ENCODE results near the gene HOXC5.

HOXC5 gene

DNA sequence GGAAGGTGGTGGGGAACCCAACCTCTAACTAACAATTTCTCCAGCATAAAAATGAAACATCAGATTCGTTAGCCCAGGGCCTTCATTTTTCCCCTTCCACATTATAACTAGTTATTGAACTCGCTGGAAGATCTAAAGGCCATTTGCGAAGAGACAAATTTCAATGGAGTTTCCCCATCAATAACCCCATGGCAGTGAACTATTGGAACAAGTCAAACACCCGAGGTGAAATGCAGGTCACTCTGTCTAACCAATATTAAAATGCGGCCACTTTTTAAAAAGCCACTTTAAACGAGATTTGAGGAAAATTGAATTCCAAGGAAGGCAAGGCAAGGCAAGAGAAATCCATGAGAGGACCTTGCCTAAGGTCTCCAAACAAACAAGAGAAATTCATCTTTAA is 16.3 kb downstream of the HOXC5 start:
- DNase-seq = no peak

DNA sequence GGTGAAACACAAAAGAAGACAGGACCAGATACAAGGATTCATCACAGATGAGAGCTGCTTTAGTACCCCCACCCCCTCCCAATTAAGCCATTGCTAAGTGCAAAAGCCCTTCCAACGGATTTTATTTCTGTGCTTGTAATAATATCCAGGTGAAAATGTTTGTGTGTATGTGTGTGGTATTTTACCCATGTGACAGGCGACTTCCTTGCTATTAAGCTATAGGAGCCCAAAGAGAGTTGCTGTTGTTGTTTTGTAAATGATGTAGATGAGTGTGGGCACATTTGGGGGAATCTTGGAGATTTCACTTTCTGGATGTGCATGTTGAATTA is 17.6 kb downstream of the HOXC5 start:
- no peak for DNase-seq

DNA sequence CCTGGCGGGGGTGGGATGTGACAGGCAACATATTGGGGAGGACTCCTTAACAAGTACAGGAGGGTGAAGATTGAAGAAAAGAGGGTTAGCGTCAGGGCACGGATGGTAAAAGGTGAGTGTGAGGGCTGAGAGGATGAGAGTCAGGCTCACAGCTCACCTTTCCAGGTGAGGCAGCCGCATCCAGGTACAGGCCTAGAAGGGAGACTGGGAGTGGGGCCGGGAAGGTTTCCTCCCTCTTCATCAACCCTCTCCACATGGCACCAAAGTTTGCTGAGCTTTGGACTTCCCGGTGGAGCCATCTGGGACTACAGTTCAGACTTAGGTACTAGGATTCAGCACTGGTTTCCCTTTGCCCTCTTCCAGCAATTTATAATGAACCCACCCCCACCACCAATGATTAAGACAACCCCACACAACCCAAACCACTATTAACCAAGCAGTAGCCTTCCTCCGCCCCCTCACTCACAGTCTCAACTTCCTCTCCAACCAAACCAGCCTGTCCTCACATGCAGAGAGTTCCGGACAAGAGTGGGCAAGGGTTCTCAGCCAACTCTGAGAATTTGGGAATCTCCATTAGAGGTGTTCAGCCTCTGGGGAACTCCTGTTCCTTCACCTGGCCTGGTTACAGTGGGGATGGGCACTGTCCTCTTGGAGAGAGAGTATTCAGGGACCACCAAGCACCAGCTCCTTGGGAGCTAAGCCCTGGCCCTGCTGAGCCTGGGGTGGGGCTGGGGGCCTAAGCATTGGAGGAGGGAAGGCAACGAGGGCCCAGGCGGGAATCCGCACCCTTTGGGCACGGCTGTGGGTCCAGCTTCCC is 18.4 kb downstream of the HOXC5 start:
- DNase-seq = no peak

DNA sequence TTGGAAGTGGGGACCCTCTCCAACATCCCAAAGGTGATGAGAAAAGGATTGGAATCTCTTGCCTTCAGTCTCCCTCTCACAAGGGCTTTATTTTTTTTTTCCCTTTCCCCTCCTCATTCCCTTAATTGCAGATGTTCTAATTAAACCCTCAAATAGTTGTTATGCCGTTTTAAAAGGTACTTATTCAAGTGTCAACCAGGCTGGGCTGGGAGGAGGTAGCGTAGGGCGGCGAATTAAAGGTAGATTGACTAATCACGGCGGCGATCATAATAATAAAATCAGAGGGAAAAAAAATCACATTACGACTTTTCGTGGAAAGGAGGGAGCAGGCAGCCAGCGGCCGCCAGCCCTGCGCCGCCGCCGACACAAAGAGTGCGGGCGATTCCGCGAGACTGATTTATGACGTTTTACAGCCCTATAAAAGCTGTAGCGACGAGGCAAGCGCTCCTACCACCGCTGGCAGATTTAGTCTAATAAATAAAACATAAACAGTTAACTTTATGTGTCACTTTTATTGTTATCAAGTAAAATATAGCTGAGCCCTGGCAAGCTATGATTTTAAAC is 19.1 kb downstream of the HOXC5 start:
- DNase-seq = no peak

DNA sequence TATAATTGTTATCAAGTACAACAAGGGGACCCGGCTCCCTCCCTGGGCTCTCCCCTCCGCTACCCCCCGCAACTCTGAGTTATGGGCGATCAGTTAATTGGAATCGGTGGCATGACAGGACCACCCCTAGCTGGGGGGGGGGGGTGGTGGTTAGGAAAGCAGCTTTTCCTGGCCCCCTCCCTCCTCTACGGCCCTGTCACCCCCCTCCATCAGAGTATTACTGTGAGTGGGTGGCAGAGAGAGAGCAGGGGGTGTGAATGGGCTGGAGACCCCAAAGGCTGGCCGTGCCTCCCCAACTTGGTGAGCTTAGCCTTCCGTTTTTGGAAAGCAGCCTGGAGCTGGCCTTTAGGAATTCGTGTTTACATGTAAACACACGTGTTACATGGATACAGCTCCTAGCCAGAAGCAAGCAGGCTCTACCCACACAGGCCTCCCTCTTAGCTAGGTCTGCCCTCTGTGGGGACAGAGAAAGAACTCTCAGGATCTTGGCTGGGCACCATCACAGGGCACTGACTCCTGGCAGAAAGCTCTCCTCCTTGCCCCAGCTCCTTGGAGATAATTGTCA is 19.7 kb downstream of the HOXC5 start:
- no peak for DNase-seq

DNA sequence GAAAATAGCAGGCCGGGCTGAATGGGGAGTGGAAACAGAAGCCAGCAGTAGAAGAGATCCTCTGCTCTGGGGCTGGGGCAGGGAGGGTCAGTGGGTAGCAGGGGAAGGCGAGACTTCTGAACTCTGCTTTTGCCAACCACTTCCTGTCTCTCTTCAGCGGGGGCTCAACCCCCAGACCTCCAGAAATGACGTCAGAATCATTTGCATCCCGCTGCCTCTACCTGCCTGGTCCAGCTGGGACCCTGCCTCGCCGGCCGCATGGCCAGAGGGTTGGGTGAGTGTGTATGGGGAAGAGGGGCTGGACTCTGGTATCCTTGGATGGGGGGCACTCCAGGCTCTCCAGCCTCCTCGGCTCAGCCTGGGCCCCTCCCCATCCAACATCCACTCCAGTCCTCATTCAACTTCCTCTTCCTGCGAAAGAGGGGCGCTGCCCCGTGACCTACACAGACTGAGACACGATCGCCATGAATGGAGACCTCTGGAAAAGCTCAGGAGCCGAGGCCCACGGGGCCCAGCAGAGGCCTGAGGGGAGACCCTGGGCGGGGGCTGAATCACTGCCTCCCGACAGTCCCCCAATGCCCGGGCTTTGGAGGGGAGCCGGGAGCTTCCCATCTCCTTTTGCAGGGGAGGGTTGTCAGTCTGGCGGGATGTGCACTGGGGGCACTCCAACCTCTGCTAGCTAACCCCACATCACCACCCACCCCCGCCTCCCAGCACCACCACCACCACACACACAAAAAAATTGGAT is 20.3 kb downstream of the HOXC5 start:
- no peak for DNase-seq

DNA sequence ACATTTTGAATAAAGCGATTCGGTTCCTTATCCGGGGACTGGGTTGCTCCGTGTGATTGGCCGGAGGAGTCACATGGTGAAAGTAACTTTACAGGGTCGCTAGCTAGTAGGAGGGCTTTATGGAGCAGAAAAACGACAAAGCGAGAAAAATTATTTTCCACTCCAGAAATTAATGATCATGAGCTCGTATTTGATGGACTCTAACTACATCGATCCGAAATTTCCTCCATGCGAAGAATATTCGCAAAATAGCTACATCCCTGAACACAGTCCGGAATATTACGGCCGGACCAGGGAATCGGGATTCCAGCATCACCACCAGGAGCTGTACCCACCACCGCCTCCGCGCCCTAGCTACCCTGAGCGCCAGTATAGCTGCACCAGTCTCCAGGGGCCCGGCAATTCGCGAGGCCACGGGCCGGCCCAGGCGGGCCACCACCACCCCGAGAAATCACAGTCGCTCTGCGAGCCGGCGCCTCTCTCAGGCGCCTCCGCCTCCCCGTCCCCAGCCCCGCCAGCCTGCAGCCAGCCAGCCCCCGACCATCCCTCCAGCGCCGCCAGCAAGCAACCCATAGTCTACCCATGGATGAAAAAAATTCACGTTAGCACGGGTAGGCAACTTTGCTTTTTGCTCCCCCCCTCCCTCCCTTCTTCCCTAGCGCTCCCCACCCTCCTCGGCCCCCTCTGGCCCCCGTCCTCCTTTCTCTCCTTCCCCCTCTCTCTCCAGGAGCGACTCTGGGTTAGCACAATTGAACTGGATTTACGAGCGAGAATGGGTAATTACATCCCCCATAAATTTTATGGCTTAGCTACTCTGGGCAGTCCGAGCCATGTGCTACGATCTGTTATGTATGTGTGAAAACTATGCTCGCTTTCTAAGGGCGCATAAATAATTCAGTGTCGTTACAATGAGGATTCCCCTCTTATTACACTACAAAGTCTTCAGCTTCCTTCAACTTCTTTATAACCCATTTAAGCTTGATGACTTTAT is 21.2 kb downstream of the HOXC5 start, which contains the start of gene HOXC4:
Gene HOXC4 (plus strand): TSS at position 85 of the 991 bp plus-strand sequence. CDS start 88 bp downstream, at position 173.
- DNase-seq = no peak

DNA sequence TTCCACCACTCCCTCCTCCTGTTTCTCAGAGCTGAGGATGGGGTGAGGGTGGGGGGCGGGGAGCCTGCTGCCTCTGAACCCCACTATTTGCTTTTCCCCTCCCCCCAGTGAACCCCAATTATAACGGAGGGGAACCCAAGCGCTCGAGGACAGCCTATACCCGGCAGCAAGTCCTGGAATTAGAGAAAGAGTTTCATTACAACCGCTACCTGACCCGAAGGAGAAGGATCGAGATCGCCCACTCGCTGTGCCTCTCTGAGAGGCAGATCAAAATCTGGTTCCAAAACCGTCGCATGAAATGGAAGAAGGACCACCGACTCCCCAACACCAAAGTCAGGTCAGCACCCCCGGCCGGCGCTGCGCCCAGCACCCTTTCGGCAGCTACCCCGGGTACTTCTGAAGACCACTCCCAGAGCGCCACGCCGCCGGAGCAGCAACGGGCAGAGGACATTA is 21.9 kb downstream of the HOXC5 start:
- DNase-seq = no peak

DNA sequence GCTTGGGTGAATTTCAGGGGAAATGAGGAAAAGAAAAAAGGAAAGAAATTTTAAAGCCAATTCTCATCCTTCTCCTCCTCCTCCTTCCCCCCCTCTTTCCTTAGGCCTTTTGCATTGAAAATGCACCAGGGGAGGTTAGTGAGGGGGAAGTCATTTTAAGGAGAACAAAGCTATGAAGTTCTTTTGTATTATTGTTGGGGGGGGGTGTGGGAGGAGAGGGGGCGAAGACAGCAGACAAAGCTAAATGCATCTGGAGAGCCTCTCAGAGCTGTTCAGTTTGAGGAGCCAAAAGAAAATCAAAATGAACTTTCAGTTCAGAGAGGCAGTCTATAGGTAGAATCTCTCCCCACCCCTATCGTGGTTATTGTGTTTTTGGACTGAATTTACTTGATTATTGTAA is 22.7 kb downstream of the HOXC5 start:
- no peak for DNase-seq

DNA sequence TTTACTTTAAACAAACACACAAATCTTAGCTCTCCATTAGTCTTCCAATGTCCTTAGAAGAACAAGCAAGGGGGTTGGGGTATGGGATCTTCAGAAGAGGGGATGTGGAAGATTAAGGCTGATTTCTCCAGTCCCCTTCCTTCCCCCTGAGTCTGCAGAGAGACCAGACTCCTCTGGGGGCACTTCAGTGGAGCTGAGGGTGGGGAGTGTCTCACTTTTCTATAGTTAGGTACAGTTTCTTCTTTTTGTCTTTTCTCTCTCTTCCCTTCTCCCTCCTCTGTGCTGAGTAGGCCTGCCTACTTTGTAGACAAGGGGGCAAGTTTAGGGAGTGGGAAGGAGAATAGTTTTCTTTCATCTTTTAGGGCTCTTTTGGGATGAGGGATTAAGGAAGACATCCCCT is 23.3 kb downstream of the HOXC5 start:
- DNase-seq = no peak

DNA sequence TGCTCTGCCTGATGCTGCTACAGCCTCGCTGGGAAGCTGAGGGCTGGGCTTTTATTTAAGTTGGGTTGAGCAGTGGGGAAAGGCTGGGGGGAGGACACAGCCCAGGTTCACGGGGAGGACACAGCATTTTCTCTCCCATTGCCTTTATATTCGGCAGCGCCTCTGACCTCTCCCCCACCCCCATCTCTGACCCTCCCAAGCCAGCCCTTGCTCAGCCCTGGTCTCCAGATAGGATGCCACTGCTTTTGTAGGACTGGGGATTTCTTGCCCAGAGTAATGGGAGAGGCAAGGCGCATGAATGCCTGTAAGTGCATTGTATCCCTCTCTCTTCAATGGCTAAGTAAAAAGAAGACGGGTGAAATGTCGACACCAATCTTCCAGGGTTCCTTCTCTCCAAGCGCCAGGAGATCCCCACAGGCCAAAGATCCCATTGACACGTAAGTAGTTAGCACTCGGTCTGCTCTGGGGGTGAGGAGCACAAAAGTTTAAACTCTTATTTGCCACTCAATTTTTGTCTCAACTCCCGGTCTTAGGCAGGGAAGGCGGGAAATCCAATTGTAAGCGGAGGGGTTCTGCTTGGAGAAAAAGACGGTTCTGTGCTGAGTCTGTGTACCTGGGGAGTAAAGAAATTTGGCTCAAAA is 25.4 kb downstream of the HOXC5 start:
- DNase-seq = no peak

DNA sequence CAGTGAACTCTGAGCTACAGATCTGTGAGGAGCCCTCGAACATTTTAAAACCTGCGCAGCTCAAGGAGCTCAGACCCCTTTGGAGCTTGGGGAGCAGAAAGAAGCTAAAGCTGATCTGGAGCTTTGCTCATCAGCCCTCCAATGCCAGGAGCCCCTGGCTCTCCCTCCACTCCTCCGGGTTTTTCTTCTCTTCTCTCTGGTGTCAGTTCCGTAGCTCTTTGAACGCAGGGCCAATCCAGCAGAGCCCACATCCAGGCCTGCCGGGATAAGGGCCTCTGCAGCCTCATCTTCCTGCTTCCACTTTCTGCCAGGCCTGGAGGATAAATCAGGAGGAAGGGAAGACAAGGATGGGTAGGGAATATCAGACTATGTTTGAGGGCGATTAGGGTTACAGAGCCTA is 26.8 kb downstream of the HOXC5 start:
- DNase-seq = no peak

DNA sequence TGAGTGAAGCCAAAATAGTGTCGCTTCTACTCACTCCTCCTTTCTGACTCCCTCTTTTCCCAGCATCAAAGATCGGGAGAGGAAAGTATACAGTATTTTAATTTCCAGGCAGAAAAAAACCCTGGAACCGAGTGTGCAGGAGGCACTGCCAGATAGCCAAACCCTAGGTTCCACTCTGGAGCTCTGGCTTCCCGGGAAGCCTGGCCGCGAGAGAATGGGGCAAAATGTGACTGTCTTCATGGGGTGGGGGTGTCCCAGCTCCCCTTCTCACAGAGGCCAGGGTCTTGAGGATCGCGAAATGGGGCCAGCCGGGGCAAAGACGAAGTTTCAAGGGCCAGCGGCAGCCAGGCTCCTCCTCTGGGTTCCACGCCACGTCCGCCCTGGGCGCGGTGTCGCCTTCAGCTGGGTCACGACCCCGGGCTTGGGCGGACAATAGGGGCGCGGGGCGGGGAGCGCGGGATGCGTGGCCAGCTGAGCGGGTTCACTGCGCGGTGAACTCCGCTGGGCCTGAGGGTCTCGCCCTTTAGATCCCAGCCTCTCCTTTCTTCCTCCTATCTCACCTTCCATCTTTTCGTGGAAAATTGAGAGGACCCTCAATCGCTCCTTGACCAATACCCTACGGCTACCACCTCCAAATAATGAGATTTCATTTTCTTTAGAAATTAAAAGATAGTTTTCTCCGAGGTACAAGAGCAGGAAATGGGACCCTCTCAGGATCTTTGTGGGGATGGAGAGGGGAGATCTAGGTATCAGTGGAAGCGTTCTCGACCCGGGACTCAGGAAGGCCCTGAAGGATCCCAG is 27.5 kb downstream of the HOXC5 start:
- DNase-seq = no peak

DNA sequence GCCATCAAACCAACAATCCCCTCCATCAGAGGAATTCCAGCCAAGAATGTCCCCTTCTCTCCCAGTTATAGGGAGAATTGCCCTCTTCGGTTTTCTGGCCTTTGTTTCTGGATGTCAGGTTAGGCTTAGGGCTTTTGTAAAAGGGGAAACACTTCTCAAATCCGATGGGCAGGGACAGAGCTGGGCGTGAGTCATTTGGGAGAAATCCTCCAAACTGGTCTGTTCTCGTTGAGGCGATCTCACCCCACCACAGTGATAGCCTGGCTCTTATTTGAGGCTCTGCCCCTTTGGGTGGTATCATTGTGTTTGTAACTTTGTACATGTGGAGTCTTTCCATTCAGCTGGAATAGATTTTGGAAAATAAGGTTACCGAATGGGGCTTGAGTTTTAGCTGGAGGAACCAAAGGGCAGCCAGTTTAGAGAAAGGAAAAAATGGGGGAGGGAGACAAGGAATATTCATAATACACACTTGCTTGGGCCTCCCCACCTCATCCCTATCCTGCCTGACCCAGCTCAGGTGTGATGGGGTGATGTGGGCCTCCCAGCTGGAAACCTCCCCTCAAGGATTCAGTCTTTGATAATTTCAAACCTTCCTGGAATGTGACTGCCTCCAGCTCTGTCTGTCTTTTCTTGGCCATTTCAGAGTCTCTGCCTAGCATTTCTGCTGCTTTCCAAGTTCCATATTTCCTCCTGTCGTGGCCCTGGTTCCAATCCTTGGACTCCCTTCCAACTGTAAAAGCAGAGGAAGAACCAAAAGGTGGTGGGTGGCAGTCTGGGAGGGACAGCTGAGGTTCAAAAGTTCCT is 28.3 kb downstream of the HOXC5 start:
- no peak for DNase-seq

DNA sequence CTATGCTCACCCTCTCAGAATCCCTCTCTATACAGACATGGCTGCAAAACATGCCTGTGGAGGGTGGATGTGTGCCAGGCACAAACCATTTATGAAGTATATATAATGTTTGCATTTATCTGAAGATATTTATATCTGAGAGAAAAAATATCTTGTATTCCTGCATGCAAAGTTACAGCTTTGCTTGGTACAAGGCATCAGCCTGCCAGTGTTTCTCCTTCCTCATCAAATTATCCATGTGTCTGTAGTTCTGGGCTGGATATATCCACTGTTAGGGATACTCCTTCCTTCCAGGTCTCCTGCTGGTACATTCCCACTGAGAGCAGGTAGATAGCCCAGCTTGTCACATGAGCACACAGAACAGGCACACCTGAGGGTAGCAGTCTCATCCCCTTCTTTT is 32.8 kb downstream of the HOXC5 start:
- DNase-seq = no peak

DNA sequence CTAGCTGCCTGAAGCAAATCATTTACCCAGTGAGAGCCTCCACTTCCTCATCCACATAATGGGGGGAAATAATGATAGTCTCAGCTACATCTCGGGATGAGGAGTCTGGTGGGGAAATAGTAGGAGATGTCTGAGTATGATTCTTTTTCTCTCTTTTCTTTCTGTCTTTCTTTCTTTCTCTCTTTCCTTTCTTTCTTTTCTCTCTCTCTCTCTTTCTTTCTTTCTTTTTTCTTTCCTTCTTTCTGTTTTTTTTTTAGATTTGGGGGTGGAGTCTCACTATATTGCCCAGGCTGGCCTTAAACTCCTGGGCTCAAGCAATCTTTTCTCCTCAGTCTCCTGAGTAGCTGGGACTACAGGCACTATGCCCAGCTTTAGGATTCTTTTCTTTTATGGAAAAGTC is 33.6 kb downstream of the HOXC5 start:
- no peak for DNase-seq

DNA sequence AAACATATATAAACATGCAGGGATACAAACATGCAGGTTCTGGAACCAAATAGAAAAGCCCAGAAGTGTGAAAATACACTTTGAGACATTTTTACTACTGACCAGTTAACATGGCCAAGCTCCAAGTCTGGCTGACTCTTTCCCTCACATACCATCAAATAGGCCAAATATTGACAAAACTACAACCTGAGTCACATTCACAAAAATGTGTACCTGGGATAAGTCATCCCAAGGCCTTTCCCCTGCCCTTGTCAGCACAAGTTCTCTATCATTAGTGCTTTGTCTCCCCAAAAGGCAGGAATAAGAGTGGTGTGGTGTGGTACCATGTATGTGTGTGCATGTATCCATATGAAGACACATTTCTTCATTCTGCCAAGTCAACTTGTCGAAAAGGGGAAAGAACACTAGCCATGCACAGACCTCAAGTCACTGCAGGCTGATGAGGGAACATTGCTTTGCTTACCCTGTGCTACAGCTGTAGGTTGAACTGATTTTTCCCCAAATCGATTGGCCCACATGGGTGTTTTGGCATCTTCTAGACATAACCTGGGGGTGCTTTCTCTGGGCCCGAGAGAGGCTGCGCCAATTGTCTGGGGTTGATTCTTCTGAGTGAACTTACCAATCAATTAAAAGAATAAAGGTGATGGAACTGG is 35.7 kb downstream of the HOXC5 start:
- no peak for DNase-seq

DNA sequence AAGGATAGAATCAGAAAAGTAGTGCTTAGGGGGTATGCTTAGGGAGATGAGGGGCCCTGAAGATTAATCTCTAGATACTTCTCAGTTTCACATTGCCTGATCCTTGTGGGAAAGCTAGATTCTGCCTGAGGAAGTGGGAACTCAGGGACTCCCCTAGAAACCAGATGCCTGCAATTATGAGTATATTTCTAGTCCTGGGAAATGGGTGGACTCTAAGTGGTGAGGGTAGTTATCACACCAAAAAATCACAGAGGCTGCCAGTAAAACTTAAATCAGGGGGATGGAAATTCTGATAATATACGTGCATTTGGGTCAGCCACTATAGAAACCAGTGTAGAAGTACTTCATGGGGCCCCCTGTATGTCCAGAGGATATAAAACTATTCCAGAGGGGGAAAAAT is 39.1 kb downstream of the HOXC5 start:
- DNase-seq = no peak

DNA sequence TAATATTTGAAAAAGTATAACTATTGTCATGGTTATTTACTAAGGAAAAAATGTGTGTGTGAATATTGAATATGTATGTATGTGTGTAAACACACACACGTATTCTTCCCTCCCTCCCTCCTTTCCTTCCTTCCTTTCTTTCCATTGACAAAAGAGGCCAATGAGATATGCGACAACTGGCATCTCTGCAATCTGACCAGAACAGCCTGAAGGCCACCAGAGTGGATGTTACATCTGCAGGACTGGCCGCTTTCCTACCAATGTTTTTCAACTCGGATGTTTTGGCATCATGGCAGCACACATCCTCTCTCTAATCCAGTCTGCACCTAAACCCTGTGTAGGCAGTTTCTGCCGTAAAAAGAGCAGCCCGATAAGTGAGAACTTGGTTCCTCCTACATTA is 41.5 kb downstream of the HOXC5 start:
- DNase-seq = no peak

DNA sequence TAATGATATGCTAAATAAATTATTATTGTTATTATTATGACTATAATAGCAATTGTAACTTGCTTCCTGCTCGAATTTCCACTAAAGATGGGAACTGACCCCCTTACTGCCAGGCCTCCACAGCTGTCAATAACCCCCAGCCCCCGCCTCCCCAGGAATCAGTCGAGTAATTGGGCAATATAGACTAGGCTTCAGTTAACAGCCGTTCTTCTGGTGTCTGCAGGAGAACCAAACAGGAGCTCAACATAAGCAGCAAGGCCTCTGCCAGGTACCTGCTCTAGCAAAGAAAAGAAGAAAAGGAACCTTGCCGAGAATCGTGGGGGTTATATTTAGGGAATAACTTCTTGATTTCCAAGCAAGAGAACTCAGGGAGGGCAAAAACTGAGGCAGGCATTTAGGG is 42.6 kb downstream of the HOXC5 start:
- no peak for DNase-seq

Measured in NCI-H1694 (cell line).